ENCODE results near the gene PTPN14.

The PTPN14 gene

GRCh38 chr1:214402613-214403083 lies 148.8 kb downstream of the PTPN14 start:
- peak; percentile 39 for DNase-seq (ENCODE audit: low read depth, low spot score)

DNA sequence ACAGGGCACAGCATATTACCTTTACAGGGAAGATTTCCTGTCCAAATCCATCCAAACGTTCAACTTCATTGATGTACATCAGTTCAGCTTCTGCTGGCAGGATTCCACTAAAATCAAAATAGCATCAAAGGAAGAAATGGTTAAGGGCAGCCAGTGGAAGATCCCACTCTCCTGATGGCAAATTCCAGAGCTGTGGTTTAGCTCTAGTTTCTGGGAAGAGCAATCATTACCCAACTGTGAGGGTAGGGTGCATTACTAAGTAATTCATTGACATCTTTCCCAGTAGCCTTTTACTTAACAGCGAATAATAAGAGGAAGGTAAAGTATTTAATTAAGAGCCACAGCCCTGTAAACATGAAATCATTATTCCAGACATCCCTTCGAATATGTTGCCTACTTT lies 149.7 kb downstream of the PTPN14 start:
- DNase-seq (ENCODE audit: low read depth, low spot score): peak; percentile 76

- peak; percentile 71 for DNase-seq (ENCODE audit: low read depth, low spot score)
These were observed 151.3 kb downstream of the PTPN14 start for GRCh38 chr1:214400131-214400530.

GRCh38 chr1:214398490-214398889 lies 152.9 kb downstream of the PTPN14 start:
- no peak for DNase-seq (ENCODE audit: low read depth, low spot score)

GRCh38 chr1:214397497-214397896 lies 153.9 kb downstream of the PTPN14 start:
- no peak for DNase-seq (ENCODE audit: low read depth, low spot score)

- DNase-seq (ENCODE audit: low read depth, low spot score): no peak
These were observed 155.1 kb downstream of the PTPN14 start for GRCh38 chr1:214396330-214396729.

GRCh38 chr1:214394569-214394968 lies 156.8 kb downstream of the PTPN14 start:
- DNase-seq (ENCODE audit: low read depth, low spot score): peak; percentile 53

- DNase-seq (ENCODE audit: low read depth, low spot score): no peak
These were observed 158.3 kb downstream of the PTPN14 start for GRCh38 chr1:214393086-214393485.

- no peak for DNase-seq (ENCODE audit: low read depth, low spot score)
These were observed 159.3 kb downstream of the PTPN14 start for GRCh38 chr1:214391873-214392645.

DNA sequence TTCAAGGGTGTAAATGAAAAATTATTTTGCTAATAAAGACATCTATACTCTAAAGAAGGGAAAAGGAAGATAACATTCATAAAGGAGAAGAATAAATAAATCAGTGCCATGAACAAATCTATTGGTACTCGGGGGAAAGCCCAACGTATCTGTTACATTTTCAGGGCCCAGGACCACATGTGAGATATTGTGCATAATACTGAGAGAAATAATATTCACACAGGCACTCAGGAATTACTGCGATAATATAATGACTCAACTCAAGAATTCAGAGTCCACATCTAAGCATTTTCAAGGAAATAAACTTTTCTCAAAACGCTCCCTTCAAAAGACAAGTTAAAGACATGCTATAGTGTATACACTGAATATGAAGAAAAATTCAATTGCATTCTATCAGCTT lies 161.7 kb downstream of the PTPN14 start:
- no peak for DNase-seq (ENCODE audit: low read depth, low spot score)

- peak; percentile 88 for DNase-seq (ENCODE audit: low read depth, low spot score)
These were observed 164.7 kb downstream of the PTPN14 start for GRCh38 chr1:214386747-214387146.

GRCh38 chr1:214386333-214386732 lies 165.1 kb downstream of the PTPN14 start:
- DNase-seq (ENCODE audit: low read depth, low spot score): peak; percentile 51

- DNase-seq (ENCODE audit: low read depth, low spot score): no peak
These were observed 166.0 kb downstream of the PTPN14 start for GRCh38 chr1:214385428-214385827.

- no peak for DNase-seq (ENCODE audit: low read depth, low spot score)
These were observed 166.9 kb downstream of the PTPN14 start for GRCh38 chr1:214384373-214385079.

DNA sequence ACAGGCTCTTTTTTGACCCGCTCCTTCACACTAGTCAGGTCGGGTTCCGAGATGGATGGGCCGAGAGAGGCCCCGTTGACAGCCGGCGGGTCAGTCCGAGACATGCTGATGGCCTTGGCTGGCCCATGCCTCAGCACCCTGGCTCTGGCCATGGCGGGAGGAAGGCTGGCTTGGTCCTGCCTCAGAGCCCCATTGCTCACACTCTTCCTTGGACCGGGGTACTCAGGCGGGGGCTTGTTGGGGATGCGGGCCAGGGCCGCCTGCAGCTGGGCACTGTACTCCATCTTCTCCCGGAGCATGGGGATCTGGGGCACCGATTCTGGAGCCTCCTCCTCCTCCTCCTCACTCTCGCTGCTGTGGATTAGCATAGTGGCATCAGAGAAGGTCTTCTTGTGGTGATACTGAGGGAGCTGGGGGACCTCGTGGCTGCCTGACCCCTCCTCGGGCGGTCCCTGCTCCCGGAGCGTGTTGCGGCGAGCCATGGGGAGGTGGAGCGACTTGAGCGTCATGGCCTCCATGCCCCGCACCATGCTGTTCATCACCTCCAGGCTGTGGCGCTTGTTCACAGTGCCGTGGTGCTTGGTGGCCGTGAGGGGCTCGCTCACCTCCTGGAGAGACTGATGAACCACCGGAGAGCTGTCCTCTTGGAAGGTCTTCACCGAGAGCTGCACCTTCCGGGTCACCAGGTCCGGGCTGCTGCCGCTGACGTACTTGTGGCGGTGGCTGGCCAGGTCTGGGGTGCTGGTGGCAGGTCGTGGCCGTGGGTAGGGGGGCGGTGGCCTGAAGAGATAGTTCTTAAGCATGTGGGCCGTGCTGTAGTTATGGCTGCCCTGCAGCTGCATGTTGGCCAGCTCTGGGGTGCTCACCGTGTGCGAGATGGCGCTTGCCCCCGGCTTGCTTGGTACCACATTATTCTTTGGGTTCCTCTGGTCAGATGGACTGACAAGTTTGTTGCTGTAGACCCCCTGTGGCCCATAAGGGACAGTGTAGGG lies 167.7 kb downstream of the PTPN14 start:
- DNase-seq (ENCODE audit: low read depth, low spot score): no peak

GRCh38 chr1:214380986-214381695 lies 170.3 kb downstream of the PTPN14 start:
- DNase-seq (ENCODE audit: low read depth, low spot score): no peak

GRCh38 chr1:214380396-214380795 lies 171.0 kb downstream of the PTPN14 start:
- DNase-seq (ENCODE audit: low read depth, low spot score): peak; percentile 36

- DNase-seq (ENCODE audit: low read depth, low spot score): no peak
These were observed 172.0 kb downstream of the PTPN14 start for GRCh38 chr1:214379236-214379970.

DNA sequence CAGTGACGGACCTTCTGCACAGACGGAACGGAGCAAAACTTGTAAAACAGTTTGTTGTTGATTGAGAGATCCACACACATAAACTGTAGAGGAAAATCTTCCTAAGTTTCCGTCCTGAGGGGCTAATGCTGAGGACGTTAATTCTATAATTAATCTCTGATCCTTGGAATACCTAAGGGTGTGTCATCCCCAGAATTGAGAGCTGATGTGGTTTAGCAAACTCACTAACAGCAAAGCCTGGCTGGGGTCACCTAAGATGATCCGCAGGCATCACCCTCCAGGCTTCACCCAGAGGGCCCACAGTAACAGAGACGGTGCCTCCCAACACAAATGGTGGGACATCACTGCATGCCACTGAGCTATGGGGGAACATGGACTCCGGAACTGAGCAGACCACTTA lies 172.9 kb downstream of the PTPN14 start:
- peak; percentile 35 for DNase-seq (ENCODE audit: low read depth, low spot score)

GRCh38 chr1:214377886-214378285 lies 173.5 kb downstream of the PTPN14 start:
- peak; percentile 91 for DNase-seq (ENCODE audit: low read depth, low spot score)

Measured in astrocyte of the hippocampus (primary cell).